Osteocyte (in vitro differentiated cells): Measurements from ENCODE around the gene SP5. TPM values are rescaled to one million over a fixed set of nuclear protein-coding genes. Genes with fewer than 3 reads are reported as not detected.

Experiments used
- DNase-seq: peaks from one replicate; pipeline ENCODE4 v3.0.0; 2021; ENCODE audit warnings: mixed read lengths; ENCODE audit not compliant: unreplicated experiment; ENCODE audit errors: extremely low spot score
- H3K27ac Mint-ChIP-seq: one replicate; pipeline ENCODE4 v1.8.0; 2021; ENCODE audit warnings: mild to moderate bottlenecking, mixed read lengths; ENCODE audit not compliant: unreplicated experiment
- H3K27me3 Mint-ChIP-seq: one replicate; pipeline ENCODE4 v1.8.0; 2021; ENCODE audit warnings: mixed read lengths; ENCODE audit not compliant: unreplicated experiment
- H3K36me3 Mint-ChIP-seq: one replicate; pipeline ENCODE4 v1.8.0; 2021; ENCODE audit warnings: mixed read lengths; ENCODE audit not compliant: unreplicated experiment
- H3K4me1 Mint-ChIP-seq: one replicate; pipeline ENCODE4 v1.8.0; 2021; ENCODE audit warnings: mixed read lengths; ENCODE audit not compliant: unreplicated experiment
- H3K4me3 Mint-ChIP-seq: one replicate; pipeline ENCODE4 v1.8.0; 2021; ENCODE audit warnings: mild to moderate bottlenecking, moderate library complexity, mixed read lengths; ENCODE audit not compliant: unreplicated experiment
- H3K9me3 Mint-ChIP-seq: one replicate; pipeline ENCODE4 v1.8.0; 2021; ENCODE audit warnings: mixed read lengths; ENCODE audit not compliant: unreplicated experiment
- CTCF ChIP-seq: fragments of 200-600 bp; sonication (generic); IDR thresholded peaks from 2 replicates; pipeline ENCODE4 v1.5.0; 2021; ENCODE audit warnings: antibody characterized with exemption, mild to moderate bottlenecking, moderate library complexity
- total RNA-seq: library from RNA; stranded (reverse); gene quantifications from 2 replicates; pipeline ENCODE4 v1.2.1, GENCODE V29; 2021

The SP5 gene
- total RNA-seq, 1 donor from 2014 or later = not detected

GRCh38 chr2:170701011-170701410, 14.1 kb upstream of the SP5 start:
- no peak overlapping the region for H3K27ac Mint-ChIP-seq
- H3K9me3 Mint-ChIP-seq = peaks cover 7% of the 10 kb centered on the region
- DNase-seq = no peak
- no peaks in the 10 kb centered on the region for H3K36me3 Mint-ChIP-seq
- H3K27me3 Mint-ChIP-seq = peaks cover 48% of the 10 kb centered on the region
- H3K4me3 Mint-ChIP-seq = no peak overlapping the region
- H3K4me1 Mint-ChIP-seq = no peaks in the 10 kb centered on the region
- no peak for TF ChIP-seq CTCF

GRCh38 chr2:170703776-170704476, 11.2 kb upstream of the SP5 start:
- Mint-ChIP-seq H3K36me3 (no peaks in the 10 kb centered on the region), H3K27me3 (peaks cover 50% of the 10 kb centered on the region), H3K9me3 (peaks cover 7% of the 10 kb centered on the region), H3K4me3 (no peak overlapping the region), H3K4me1 (no peaks in the 10 kb centered on the region), H3K27ac (no peak overlapping the region)
- DNase-seq = no peak
- no peak for TF ChIP-seq CTCF

GRCh38 chr2:170707821-170708795, 7.0 kb upstream of the SP5 start:
- Mint-ChIP-seq H3K4me3 (no peak overlapping the region), H3K36me3 (no peaks in the 10 kb centered on the region), H3K4me1 (peaks cover 7% of the 10 kb centered on the region), H3K27ac (no peak overlapping the region), H3K9me3 (peaks cover 1% of the 10 kb centered on the region), H3K27me3 (peaks cover 72% of the 10 kb centered on the region)
- DNase-seq = no peak
- no peak for TF ChIP-seq CTCF

GRCh38 chr2:170710609-170710979, 4.5 kb upstream of the SP5 start:
- peaks cover 73% of the 10 kb centered on the region for H3K27me3 Mint-ChIP-seq
- no peak overlapping the region for H3K4me3 Mint-ChIP-seq
- DNase-seq = no peak
- peaks cover 16% of the 10 kb centered on the region for H3K4me1 Mint-ChIP-seq
- no peak for TF ChIP-seq CTCF
- no peak overlapping the region for H3K27ac Mint-ChIP-seq
- H3K36me3 Mint-ChIP-seq = no peaks in the 10 kb centered on the region
- no peaks in the 10 kb centered on the region for H3K9me3 Mint-ChIP-seq

GRCh38 chr2:170711196-170711773, 3.9 kb upstream of the SP5 start:
- H3K36me3 Mint-ChIP-seq = no peaks in the 10 kb centered on the region
- no peak overlapping the region for H3K27ac Mint-ChIP-seq
- TF ChIP-seq CTCF = no peak
- DNase-seq = no peak
- peaks cover 73% of the 10 kb centered on the region for H3K27me3 Mint-ChIP-seq
- no peaks in the 10 kb centered on the region for H3K9me3 Mint-ChIP-seq
- H3K4me3 Mint-ChIP-seq = no peak overlapping the region
- peaks cover 18% of the 10 kb centered on the region for H3K4me1 Mint-ChIP-seq
